Ramos (cell line): ENCODE results near the gene POP7.

Experiments
- in situ Hi-C: fragments of 300-500 bp; cut with MboI; formaldehyde crosslinking; loops from one replicate; pipeline ENCODE4 v1.14.3; 2022; ENCODE audit warnings: low sequenced_read_pairs; ENCODE audit not compliant: unreplicated experiment

The POP7 gene

DNA sequence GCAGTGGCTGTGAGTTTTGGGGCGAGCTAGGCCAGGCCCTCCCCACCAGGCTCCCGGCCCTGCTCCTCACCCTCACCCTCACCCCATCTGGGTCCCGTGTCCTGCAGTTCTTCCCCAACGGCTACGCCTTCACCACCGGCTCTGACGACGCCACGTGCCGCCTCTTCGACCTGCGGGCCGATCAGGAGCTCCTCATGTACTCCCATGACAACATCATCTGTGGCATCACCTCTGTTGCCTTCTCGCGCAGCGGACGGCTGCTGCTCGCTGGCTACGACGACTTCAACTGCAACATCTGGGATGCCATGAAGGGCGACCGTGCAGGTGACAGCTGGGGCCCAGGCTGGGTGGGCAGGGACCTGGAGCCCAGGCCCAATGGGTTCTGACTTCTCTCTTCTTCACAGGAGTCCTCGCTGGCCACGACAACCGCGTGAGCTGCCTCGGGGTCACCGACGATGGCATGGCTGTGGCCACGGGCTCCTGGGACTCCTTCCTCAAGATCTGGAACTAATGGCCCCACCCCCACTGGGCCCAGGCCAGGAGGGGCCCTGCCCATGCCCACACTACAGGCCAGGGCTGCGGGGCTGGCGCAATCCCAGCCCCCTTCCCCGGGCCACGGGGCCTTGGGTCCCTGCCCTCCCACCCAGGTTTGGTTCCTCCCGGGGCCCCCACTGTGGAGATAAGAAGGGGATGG lies 27.5 kb upstream of the POP7 start:
- in situ Hi-C loops = no loop called here

DNA sequence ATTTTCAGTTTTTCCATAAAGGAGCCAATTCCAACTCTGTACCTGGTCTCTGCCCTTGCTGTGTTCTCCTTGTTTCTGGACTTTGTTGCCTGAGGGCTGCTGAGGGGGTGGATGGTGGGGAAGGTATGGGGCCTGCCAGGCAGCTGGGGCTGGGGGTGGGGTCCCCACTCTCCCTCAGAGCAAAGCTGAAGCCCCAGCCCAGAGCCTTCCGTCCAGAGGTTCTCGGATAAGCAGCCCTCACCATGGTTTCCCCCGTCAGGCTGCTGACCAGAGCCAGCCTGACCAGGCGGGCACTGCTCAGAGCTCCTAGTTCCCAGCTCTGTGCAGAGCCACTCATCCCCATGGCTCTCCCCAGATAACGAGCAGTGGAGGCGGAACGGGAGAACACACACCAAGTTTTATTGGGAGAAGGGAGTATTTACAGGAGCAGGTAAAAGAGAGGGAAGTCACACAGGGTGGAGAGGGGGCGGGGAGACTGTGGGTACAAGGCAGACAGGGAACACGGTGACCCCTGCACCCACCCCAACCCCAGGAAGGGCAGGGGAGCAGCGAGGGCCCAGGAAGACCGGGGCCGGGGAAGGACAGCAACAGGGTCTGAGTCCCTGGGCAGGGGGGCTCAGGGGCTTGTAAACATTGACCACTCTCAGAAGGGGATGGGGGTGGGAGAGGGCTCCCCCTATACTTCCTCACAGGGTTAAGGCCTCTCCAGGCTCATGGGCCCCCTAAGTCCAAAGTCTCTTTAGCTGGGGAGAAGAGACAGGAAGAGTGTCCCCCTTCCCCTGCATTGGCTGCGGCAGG lies 26.6 kb upstream of the POP7 start:
- in situ Hi-C loops = no loop called here

DNA sequence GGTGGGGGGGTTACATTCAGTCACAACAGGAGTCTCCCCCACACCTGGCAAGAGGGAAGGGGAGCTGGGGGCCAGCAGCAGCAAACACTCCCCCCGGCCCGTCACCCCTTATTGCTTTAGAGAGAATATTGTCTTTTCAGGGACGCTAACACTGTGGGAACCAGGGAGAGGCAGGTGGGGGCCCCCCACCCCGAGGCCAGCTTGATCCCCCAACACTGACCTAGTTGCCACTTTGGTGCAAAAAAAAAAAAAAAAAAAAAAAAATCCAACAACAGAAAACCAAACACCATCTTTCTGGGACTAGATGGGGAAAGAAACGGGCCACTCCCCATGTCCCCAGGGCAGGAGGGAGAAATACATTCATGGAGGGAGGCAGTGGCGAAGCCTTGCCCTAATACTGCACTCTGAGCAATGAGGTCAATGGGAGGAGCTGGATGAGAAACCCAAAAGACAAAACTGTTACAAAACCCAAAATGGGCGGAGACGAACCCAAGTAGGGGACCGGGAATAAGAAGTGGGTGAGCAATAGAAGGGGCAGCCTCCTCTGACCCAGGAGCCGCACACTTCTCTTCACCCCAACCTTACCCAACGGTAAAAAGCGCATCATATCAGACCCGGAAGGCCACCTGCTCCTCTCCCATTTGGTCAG lies 25.9 kb upstream of the POP7 start:
- in situ Hi-C loops = no loop called here

DNA sequence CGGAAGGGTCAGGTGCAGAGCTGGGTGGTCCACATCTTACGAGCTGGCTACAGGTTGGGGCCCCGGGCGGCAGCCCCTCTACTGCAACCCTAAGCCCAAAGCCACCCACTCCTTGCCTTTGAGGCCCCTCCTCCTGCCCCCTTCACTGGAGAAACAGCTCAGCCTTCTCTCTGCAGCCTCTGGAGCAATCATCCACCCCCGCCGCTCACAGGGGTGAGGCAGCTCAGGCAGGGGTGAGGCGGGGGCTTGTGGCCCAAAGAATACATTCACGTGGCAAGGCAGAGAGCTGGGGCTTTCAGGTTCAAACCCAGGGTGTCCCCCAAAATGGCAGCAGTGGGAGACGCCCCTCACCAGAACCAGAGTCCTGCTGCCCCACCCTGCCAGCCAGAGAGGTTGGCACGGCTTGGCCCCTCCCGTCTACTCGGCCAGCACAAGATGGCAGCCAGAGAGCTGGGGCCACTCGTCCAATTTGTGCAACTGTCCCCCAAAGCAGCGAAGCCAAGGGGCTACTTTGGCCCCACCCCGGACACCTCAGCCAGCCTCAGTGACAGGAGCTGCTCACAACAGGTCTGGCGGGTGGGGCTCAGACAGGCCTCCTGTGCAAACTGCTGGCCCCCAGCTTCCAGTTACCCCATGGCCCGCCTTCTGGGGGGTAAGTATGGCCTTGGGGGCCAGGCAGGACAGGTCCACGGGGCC lies 25.2 kb upstream of the POP7 start:
- in situ Hi-C loops = no loop called here

DNA sequence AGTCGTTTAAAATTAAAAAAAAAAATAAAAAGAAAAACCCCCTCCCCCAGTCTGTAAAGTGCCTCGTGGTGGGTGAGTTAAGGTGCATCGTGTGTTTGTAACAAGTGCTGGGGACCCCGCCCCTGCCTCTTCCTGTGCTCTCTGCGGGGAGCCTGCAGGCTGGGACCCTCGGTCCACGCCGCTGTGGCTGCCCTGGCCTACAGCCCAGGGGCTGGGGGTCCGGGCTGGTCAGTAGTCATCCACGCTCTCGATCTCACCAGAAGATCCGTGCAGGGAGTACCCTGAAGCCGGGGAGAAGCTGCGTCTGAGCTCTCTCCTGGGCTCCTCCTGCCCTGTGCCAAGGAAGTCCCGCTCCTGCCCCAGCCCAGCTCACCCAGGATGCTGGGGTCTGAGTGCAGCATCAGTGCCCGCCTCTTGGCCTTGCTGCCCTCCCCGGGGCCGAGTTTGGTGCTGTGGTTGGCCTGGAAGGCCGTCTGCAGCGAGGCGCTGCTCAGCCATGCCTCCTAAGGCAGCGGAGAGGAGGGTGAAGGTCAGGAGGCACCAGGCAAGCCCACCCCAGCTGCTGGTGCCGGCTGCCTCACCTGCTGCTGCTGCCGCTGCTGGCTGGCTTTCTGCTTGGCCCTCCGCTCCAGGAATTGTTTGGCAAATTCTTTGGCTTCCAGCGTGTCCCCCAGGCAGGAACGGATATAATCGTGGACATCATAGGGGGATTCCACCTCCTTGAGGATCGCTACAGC lies 24.3 kb upstream of the POP7 start:
- in situ Hi-C loops = no loop called here

DNA sequence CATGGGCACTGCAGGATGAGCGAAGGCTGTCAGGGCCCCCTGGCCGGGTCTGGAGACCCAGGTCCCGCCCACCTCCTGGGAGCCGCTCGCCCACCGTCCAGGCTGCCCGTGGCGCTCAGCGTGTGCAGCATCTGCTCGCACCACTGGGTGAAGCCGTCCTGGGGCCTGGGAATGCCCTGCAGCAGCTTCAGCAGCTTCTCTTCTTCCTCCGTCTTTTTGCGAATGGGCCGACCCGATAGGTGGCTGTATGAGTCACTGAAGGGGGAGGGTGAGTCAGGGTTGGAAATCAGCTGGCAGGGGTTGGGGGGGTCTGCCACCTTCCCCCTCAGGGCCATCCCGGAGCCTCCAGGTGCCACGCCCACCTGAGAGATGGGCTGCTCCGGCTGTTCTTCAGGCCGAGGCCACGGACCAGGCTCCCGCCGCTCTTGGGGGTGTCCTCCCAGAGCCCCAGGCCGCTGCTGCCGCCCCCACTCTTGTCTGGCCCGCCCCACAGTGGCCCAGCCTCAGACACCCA lies 23.6 kb upstream of the POP7 start:
- in situ Hi-C loops = no loop called here

DNA sequence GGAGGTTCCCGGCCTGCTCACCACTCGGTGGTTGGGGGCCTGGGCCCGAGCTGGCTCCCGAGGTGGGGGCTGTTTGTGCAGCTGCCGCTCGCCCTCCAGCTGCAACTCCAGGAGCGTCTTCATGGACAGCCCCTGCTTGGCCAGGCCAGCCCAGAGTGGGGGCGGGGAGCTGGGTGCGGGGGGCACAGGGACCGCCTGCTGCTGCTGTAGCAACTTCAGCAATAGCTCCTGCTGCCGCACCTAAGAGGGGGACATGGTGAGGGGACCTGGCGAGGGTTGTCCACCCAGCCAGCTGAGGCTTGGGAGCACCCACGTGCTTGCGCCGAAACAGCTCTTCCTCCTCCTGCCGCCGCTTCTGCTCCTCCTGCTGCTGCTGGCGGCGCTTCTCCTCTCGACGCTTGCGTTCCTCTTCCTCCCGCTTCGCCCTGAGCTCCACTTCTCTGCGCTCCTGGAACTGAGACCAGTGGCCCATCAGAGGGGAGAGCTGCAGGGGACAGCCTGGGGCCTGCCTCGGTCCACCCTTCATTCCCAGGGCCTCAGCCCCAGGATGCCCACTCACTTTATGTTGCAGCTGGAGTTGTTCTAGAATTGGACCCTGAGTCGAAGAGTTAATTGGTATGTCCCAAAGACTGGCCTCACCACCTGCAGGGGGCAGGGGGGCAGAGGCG lies 22.8 kb upstream of the POP7 start:
- in situ Hi-C loops = no loop called here

DNA sequence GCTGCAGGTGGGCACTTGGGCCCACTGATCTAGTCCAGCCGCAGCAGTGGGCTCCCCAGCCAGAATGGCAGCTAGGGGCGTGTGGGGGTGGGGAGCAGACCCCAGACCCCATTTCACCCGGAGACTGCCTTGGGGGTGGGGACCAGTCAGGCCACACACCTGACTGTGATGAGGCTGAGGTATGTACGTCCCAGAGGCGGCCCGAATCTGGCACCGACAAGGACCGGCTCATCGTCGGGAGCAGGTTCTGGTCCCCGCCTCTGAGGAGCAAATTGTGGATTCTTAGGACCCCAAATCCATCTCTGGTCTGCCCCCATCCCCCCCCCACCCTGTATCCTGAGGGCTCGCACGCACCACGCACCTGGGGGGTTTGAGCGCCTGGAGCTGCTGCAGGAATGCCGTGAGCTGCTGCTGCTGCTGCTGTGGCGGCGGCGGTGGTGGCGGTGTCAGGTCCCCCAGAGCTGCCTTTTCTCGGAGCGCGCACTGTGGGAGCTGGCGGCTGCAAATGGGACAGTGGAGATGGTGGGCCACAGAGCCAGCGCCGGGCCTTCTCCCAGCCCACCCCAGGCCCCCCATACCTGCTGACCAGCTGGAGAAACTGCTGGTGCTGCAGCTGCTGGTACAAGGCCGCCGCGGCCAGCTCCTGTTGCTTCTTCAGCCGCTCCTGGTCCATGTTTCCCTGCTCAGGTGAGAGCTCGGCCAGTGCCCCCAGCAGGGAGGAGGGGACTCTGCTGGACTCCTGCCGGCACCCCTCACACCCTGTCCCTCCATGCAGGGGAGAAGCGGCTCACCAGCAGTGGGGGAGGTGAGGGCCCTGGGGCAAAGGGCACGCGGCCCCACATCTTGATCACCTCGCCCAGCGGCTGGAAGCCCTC lies 22.0 kb upstream of the POP7 start:
- in situ Hi-C loops = no loop called here

DNA sequence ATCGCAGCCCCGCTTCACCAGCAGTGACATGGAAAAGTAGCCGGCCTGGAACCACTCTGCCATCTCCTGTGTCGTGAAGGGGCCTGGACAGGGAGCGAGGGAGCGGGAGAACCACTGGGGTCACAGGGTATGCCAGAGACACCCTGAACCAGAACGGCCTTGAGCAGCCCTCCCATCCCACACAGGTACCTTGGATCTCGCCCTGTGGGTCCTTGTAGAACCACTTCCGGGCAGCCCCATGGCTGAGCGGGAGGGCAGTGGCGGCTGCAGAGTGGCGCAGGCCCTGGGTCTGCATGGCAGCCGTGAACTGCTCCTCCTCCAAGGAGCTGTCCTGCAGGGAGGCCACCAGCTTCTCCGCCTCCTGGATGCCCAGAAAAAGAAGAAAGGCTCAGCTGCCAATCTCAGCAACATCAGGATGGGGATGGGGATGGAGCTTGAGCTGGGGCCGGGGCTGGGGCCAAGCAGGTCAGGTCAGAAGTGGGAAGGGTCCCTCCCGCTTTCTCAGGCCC lies 21.3 kb upstream of the POP7 start:
- in situ Hi-C loops = no loop called here

DNA sequence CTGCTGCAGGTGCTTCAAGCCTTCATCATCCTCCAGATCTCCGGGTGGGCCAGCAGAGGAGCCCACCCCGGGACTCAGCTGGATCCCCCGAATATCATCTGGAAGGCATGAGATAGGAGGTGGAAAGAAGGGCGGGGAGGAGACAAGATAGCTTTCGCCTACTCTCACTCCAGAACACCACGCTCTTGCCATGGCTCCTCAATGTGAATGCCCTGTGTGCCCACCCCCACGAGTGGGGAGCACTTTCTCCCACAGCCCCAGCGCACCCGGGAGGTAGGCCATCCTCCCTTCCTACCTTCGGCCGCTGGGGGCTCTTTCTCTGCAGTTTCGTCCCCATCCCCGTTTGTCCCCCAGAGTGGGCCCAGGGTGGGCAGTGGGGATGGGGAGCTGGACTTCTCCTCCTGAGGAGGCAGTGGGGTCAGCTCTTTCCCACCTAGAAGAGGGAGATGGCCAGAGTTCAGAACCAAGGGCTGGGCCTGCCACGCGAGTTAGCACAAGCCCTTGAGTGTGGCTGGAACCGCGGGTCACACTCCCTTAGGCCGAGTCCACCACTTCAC lies 20.8 kb upstream of the POP7 start:
- in situ Hi-C loops = no loop called here

DNA sequence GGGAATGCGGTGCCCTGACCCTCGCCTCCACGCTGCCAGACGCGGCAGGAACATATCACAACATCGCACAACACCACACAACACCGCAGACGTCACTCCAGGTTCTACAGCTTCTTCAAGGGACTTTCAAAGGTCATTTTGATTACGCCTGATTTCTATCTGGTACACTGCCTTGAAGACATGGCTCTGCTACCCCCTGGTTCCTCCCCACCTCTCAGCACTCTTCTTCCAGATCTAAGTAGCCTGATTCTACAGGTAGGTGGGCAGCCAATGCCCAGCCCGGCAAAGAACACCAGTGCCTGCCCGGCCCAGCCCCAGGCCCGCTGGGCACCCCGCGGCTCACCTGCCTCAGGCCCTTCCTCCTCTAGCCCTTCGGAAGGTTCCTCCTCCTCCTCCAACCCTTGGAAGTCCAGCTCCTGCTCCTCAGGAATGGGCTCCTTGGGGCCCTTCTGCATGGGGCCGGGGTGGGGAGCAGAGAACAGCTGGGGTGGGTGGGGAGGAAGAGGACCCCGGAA lies 20.2 kb upstream of the POP7 start:
- in situ Hi-C loops = no loop called here

DNA sequence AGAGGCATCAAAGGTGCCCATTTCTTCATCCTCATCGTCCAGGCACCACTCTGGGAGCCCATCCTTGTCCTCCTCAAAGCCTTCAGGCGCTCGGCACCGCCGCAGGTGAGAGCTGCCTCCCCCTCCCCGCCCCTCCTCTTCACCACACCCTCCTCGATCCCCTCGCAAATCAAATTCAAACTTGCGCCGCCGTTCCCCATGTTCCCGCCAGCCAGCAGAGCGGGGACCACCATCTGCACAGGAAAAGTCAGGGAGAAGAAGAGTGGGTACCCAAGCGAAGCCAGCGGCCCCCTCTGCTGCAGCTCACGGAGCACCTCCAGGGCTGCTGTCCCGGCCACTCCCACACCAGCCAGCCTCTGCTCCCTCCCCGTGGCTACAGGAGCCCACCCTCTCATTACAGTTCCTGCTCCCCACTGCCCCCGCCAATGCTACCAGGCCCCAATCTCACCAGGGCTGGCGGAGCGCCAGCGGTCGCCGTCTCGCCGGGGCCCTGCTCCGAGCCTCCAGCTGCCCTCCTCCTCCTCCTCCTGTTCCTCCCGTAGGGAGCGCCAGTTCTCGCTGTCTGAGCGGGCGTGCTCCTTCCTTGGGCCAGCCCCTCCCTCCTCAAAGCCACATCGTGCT lies 19.6 kb upstream of the POP7 start:
- in situ Hi-C loops = no loop called here

DNA sequence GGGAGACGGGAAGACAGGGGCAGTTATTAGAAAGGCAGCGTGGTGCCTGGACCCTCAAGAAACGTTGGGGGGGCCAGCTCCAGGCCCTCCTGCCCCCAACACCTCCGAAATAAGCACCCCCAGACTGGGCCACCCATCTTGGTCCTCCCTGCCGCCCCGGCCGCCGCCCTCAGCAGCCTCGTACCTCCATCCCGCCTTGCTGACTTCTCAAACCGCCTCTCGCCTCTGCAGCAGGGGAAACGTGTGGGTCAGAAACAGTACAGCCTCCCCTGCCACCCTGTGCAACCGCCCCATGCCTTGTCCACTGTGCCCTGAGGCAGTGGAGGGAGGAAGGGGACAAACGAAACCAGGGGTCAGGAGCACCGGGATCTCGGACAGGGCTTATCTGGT lies 19.1 kb upstream of the POP7 start:
- in situ Hi-C loops = no loop called here

DNA sequence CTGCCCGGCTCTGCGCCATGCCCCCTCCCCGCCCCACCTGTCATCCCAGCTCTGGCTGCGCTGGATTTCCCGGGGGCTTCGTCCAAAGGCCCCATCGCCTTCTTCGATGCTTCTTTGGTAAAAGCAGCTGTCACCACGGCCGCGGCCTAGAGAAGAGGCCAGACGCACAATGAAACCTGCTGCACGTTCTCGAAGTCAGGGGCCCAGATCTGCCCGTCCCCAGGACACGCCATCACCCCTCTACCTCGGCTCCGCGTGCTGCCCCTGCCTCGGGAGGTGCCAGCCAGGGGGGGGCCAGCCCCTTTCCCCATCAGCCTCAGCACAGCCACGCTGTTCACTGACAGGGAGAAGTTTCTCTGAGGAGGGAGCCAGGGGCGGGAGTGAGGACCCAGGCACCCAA lies 18.7 kb upstream of the POP7 start:
- in situ Hi-C loops = no loop called here

DNA sequence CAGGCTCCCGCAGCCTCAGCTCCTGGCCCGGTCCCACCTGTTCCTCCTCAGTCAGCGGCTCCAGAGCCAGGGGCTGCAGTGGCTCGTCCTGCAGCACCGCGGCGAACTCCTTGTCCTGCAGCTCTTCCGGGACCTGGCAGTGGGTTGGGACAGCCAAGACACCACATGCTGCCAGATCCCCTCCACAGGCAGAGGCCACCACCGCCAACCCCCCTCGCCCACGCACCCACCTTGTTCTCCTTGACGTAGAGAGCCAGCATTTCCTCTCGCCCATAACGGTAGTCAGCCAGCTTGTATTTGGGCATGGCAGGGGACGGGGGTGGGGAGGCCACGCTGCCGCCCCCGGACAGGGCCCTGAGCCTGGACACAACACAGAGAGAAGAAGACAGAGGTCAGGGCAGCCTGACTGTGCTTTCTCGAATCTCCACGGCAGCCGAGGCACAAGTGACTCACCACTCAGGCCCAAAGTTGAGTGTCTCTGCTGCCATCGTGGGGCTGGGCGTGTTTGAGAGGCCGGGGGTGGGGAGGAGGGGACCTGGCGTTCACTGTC lies 18.1 kb upstream of the POP7 start:
- in situ Hi-C loops = no loop called here

DNA sequence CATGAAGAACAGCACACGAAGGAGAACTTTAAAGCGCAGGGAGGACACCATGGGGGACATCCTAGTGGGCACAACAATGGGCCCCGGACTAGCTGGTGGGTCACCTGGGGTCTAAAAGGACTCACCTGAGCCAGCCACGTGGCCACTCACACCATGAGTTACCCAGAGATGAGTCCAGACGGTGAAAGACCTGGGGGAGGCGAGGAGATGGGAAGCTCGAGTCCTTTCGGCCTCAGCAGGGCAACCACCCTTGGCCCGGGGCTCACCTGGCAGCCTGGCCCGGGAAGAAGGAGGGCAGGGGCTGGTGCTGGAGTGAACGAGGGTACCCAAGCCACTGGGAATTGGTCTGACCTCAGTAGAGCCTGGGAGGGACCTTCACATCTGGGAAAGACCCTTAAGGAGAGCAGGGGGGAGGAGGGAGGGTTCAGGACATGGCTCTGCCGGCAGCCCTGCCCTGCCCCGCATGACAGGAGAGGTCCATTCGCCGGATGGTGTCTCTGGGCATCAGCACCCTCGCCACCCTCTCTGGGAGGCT lies 17.5 kb upstream of the POP7 start:
- in situ Hi-C loops = no loop called here
